GM12874 (cell line): Measurements from ENCODE around the gene MT1A.
A peak's percentile ranks its signal among the peaks of the same experiment; 100 is the strongest.

Source experiments
- CTCF ChIP-seq: IDR thresholded peaks from 2 replicates; pipeline ENCODE4 v1.5.1; 2011; ENCODE audit warnings: low read depth, mild to moderate bottlenecking, control low read depth, low read length, moderate library complexity; ENCODE audit not compliant: insufficient read depth

Gene MT1A

DNA sequence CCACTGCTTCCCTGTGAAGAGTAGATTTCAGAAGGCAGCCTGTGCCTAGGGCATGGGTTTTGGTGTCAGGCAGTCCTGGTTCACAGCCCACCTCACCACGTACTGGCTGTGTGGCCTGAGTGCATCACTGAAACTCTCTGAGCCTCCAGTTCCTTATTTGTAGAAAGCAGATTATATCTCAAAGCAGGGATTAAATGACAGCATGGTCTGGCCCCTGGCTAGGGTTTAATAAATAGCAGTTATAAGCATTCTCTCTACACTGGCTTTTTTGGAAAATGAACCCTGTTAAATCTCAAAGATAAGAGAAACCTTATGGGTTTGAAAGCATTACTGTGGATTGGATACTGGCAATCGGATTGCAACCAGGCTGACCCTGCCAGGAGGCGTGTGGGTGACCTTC lies 8.9 kb upstream of the MT1A start:
- TF ChIP-seq CTCF, result no peak

DNA sequence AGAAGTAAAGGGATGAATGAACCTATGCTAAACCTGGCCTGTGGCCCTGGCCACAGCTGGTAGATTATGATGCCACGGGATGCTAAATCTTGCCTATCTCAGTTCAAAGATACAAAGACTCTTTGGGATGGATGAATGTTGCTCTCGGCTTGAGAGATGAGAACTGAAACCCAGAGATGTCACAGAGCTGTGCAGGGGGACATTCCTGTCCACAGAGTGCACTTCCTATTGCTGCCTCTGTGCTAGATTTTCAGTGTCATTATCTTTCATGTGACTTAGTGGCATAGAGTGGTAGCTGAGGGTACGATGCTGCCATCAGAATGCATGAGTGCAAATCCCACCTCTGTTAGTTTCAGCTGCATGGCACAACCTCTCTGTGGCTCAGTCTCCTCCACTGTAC lies 8.3 kb upstream of the MT1A start:
- peak; percentile 22; the same call in 1 of the 2 replicates for TF ChIP-seq CTCF

DNA sequence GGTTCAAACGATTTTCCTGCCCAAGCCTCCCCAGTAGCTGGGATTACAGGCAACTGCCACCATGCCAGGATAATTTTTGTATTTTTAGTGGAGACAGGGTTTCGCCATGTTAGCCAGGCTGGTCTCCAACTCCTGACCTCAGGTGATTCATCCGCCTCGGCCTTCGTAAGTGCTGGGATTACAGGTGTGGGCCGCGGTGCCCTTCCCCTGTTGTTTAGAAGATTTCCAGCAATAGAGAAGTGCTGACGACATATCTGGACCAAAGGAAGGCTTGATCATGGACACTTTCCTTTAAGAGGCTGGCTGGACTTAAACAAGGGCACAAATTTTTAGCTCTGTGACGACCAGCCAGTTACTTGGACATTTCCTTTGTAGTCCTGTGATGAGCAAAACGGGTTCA lies 7.3 kb upstream of the MT1A start:
- no peak for TF ChIP-seq CTCF

DNA sequence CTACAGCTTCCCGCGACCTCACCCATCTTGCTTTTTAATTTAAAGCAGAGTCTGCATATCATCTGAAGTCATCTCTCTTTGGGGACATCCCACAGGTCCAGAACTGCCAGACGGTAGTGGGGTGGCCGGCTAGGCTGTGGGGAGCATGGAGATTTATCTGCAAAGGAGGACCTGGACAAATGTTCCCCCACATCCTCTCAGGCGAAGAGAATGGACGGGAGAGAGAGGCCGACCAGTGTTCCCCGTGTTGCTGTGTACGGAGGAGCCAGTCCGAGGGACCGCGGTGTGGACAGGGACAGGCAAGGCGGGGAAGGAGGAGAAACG lies 6.7 kb upstream of the MT1A start:
- TF ChIP-seq CTCF, result no peak

DNA sequence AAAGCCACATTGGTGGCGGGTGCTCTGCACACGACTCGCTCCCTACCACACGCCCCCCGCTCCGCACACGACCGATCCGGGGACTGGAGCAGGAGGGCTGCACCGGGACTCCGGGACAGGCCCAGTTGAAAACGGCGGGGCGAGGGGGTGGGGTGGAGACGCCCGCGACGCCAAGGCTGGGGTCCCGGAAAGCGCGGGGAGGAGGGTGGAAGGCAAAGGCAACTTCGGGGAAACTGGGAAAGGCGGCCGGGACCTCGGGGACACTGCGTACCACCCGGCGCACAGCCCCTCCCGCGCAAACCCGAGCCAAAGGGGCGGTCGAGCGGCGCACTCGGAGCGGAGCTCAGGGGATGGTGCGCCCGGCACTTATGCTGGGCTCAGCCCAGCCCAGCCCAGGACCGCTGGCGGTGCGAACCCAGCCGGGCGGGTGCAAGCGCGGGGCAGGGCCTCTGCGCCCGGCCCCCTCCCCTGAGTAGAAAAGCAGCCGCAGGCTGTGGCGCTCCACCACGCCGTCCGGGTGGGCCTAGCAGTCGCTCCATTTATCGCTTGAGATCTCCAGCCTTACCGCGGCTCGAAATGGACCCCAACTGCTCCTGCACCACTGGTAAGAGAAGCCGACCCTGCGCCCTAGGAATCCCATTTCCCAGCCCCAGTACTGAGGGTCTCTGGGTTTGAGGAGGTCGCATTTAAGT lies 6.2 kb upstream of the MT1A start, which contains the start of gene MT1M:
Gene MT1M (plus strand): TSS at position 504 of the 692 bp plus-strand sequence. CDS start 73 bp downstream, at position 577.
- no peak for TF ChIP-seq CTCF

DNA sequence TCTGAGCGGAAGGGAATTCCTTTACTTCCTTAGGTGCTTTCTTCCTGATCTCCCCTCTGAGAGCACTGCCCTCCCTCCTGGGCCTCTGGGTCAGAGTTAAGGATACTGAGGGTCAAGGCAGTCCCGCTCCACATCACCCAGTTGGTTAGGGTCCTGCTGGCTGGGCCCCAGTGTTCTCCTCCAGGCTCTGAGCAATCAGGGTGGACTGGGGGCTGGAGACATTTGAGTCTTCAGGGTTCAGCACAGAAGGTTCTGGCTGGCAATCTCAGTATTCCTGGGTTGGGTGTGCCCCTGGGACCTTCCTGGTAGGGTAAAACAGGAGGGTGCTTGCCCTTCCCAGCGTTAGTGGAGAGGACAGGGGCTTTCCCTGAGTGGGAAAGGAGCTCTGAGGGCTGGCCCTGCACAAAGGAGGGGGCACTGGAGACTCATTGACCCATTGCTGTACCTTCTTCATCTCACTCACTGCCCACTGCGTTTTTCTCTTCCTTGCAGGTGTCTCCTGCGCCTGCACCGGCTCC lies 5.6 kb upstream of the MT1A start:
- no peak for TF ChIP-seq CTCF

DNA sequence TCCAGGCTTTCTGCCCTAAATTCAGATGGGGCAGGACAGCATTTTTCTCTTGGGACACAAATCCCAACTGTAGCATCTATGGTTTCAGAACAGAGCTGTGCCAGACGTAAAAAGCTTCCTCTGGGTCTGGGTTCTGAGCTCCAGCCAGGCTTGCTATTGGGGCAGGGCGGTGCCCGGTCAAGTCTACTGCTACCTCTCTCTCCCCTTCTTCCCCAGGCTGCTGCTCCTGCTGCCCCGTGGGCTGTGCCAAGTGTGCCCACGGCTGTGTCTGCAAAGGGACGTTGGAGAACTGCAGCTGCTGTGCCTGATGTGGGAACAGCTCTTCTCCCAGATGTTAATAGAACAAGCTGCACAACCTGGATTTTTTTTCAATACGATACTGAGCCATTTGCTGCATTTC lies 4.9 kb upstream of the MT1A start:
- no peak for TF ChIP-seq CTCF
